Activated T-helper 1 cell treated with anti-CD3 and anti-CD28 coated beads, Interleukin-12 subunit alpha, Interleukin-12 subunit beta, Interleukin-2, Interleukin-4 antibody, amounts not matched to agents 30 ng/mL and 10 ng/mL and 1 ng/mL, durations not matched to agents 14 hours and 24 hours and 36 hours (primary cell): ENCODE data around the gene CDH4. TPM values are rescaled to one million over a fixed set of nuclear protein-coding genes. Genes with fewer than 3 reads are reported as not detected.
A peak's percentile ranks its signal among the peaks of the same experiment; 100 is the strongest.

Source experiments
- DNase-seq: peaks from one replicate; pipeline ENCODE4 v3.0.0; 2021; ENCODE audit warnings: low spot score
- H3K27ac Mint-ChIP-seq: one replicate; pipeline ENCODE4 v1.8.0; 2021; ENCODE audit warnings: mild to moderate bottlenecking, mixed read lengths
- H3K27me3 Mint-ChIP-seq: one replicate; pipeline ENCODE4 v1.8.0; 2022; ENCODE audit warnings: mild to moderate bottlenecking, moderate library complexity, mixed read lengths; ENCODE audit not compliant: insufficient read depth
- H3K36me3 Mint-ChIP-seq: one replicate; pipeline ENCODE4 v1.8.0; 2021; ENCODE audit warnings: low read depth, mixed read lengths
- H3K4me1 Mint-ChIP-seq: one replicate; pipeline ENCODE4 v1.8.0; 2021; ENCODE audit warnings: low read depth, mixed read lengths
- H3K4me3 Mint-ChIP-seq: one replicate; pipeline ENCODE4 v1.8.0; 2021; ENCODE audit warnings: mild to moderate bottlenecking, moderate library complexity, mixed read lengths
- H3K9me3 Mint-ChIP-seq: one replicate; pipeline ENCODE4 v1.8.0; 2021; ENCODE audit warnings: mixed read lengths
- intact Hi-C: fragments of 100-400 bp; cut with micrococcal nuclease; formaldehyde crosslinking; loops from one replicate; pipeline ENCODE4 v1.15.1; 2024
- total RNA-seq: library from RNA; stranded (reverse); gene quantifications from 2 replicates; pipeline ENCODE4 v1.2.3, GENCODE V29; 2022

The CDH4 gene
- not detected in 2 replicates for total RNA-seq

DNA sequence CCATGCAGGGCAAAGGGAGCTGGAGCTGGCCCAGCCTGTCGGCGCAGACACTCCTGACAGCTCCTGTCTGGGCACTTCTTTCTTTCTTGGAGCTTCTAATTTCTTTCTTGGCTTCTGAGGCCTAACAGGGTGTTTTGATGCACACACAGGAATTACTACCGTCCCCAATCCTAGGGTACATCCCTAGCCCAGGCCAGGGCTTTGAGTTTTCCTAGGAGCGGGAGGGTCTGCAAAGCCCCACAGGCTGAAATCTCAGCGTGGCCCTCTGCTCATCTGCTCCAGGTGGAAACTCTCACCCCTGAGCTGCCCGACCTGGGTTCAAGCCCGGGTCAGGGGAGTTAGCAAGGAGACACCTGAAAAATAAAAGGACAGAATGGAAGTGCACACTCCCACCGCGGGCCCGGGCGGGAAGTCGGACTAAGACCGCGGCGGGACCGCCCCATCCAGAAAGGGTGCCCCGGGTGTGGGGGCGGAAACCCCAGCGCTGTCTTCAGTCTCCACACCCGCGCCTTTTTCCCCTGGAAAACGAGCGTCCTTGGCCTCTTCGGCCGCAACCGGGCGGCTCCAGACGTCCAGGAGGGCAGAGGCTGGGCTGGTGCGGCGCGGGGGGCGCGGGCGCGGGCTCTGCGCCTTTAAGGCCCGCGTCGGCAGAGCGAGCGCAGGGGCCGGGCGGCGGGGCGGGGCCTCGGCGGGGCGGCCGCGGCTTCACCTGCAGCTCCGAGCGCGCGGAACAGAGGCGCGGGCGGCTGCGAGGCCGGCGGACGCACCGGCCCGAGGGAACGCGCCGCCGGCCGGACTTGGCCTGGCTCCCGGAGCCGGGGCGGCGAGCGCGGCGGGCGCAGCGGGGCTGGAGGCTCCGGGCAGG, at the start of gene CDH4:
Gene CDH4, plus strand, starts transcription at position 733 of the 865 bp plus-strand sequence.
- Mint-ChIP-seq H3K4me1 (no peaks in the 10 kb centered on the region), H3K27ac (no peak within 1 kb of the TSS), H3K36me3 (peaks cover 1% of the 10 kb centered on the region), H3K9me3 (no peaks in the 10 kb centered on the region), H3K27me3 (peaks cover 45% of the 10 kb centered on the region), H3K4me3 (peak within 1 kb of the TSS; percentile 51)
- DNase-seq = no peak
- intact Hi-C loops = no loop called here

- Mint-ChIP-seq H3K27me3 (no peaks in the 10 kb centered on the region), H3K4me3 (no peak overlapping the region), H3K4me1 (no peaks in the 10 kb centered on the region), H3K9me3 (no peaks in the 10 kb centered on the region), H3K36me3 (no peaks in the 10 kb centered on the region), H3K27ac (no peak overlapping the region)
- intact Hi-C loops = no loop called here
- DNase-seq = no peak
Measured at GRCh38 chr20:61203320-61203719, 48.7 kb upstream of the CDH4 start.

DNA sequence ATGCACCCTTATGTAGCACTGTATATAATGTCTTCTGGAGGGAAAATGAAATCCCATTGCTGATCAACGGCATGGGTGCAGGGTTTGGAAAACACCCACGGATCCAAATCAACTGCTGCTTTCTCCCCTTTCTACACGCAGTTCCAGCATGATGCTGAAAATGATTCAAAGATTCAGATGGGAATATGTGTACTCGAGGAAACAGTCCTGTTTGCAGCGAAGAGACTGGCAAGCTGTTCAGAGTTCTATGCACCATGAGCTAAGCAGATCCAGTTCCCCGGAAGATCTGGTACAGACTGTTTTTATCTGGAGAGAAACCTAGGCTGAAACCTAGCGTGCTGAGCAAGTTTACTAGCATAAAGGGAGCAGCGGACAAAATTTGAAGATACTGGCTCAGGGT, 47.9 kb upstream of the CDH4 start:
- DNase-seq = no peak
- H3K36me3 Mint-ChIP-seq = no peaks in the 10 kb centered on the region

GRCh38 chr20:61205769-61206168, 46.3 kb upstream of the CDH4 start:
- Mint-ChIP-seq H3K27me3 (no peaks in the 10 kb centered on the region), H3K36me3 (no peaks in the 10 kb centered on the region), H3K9me3 (no peaks in the 10 kb centered on the region), H3K4me3 (no peak overlapping the region), H3K27ac (no peak overlapping the region), H3K4me1 (no peaks in the 10 kb centered on the region)
- no peak for DNase-seq
- intact Hi-C loops = no loop called here

More for the DNA sequence above, 47.9 kb upstream of the CDH4 start:
- Mint-ChIP-seq H3K9me3 (no peaks in the 10 kb centered on the region), H3K27me3 (no peaks in the 10 kb centered on the region), H3K27ac (no peak overlapping the region), H3K4me1 (no peaks in the 10 kb centered on the region), H3K4me3 (no peak overlapping the region)
- intact Hi-C loops = no loop called here

DNA sequence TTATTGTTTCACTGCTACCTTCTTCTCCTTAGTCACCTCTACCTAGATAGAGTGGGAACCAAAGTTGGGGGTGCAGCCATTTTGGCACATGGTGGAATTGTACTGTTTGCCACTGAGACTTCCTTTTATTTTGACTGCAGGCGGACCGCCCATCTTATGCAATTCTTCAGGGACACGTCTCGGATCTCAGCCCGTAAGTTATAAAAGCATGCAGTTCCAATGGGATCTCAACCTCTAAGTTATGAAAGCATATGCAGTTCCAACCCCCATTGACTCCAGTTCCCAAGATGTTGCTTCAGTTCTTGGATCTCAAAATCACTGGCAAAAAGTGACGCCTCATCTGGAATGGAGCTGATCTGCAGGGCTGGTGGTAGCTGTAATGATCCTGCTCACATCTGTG, 41.2 kb upstream of the CDH4 start:
- intact Hi-C loops = no loop called here
- H3K4me3 Mint-ChIP-seq = no peak overlapping the region
- H3K36me3 Mint-ChIP-seq = no peaks in the 10 kb centered on the region
- no peaks in the 10 kb centered on the region for H3K4me1 Mint-ChIP-seq
- no peak for DNase-seq
- no peak overlapping the region for H3K27ac Mint-ChIP-seq
- no peaks in the 10 kb centered on the region for H3K9me3 Mint-ChIP-seq
- H3K27me3 Mint-ChIP-seq = no peaks in the 10 kb centered on the region

DNA sequence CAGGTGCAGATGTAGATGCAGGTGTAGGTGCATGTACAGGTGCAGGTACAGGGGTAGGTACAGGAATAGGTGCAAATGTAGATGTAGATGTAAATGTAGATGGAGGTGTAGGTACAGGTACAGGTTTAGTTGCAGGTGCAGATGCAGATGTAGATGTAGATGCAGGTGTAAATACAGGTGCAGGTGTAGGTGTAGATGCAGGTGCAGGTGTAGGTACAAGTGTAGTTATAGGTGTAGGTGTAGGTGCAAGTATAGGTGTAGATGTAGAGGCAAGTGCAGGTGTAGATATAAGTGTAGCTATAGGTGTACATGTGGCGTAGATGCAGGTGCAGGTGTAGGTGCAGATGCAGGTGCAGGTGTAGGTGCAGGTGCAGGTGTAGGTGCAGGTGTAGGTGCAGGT, 34.2 kb upstream of the CDH4 start:
- DNase-seq = no peak
- no peaks in the 10 kb centered on the region for H3K27me3 Mint-ChIP-seq
- peaks cover 15% of the 10 kb centered on the region for H3K9me3 Mint-ChIP-seq
- H3K27ac Mint-ChIP-seq = no peak overlapping the region
- H3K4me3 Mint-ChIP-seq = no peak overlapping the region
- H3K4me1 Mint-ChIP-seq = no peaks in the 10 kb centered on the region
- no peaks in the 10 kb centered on the region for H3K36me3 Mint-ChIP-seq
- intact Hi-C loops = no loop called here

DNA sequence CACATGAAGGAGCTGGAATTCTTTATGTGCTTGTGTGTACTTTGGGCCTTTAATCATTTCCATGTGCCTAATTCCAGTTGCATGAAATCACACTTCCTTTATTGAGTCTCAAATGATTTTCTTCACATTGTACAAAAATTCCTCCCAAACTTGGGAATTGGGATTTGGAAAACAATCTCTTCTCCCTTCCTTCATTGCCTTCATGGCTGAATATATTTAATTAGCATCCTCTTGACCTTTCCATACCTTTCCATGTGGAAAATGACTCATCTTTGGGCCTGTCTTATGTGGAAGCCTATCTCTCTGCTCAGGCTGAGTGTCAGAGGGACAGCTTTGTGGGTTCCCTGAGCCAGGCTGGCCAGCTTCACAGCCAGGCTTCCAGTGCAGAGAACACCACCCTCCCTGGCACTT, 33.0 kb upstream of the CDH4 start:
- H3K27ac Mint-ChIP-seq = no peak overlapping the region
- H3K27me3 Mint-ChIP-seq = no peaks in the 10 kb centered on the region
- peaks cover 15% of the 10 kb centered on the region for H3K9me3 Mint-ChIP-seq
- H3K36me3 Mint-ChIP-seq = no peaks in the 10 kb centered on the region
- no peak overlapping the region for H3K4me3 Mint-ChIP-seq
- DNase-seq = no peak
- intact Hi-C loops = no loop called here
- no peaks in the 10 kb centered on the region for H3K4me1 Mint-ChIP-seq

GRCh38 chr20:61220131-61220530, 31.9 kb upstream of the CDH4 start:
- DNase-seq = no peak
- no peaks in the 10 kb centered on the region for H3K36me3 Mint-ChIP-seq
- no peaks in the 10 kb centered on the region for H3K4me1 Mint-ChIP-seq
- no peaks in the 10 kb centered on the region for H3K27me3 Mint-ChIP-seq
- no peak overlapping the region for H3K27ac Mint-ChIP-seq
- intact Hi-C loops = no loop called here
- H3K9me3 Mint-ChIP-seq = peaks cover 15% of the 10 kb centered on the region
- no peak overlapping the region for H3K4me3 Mint-ChIP-seq

DNA sequence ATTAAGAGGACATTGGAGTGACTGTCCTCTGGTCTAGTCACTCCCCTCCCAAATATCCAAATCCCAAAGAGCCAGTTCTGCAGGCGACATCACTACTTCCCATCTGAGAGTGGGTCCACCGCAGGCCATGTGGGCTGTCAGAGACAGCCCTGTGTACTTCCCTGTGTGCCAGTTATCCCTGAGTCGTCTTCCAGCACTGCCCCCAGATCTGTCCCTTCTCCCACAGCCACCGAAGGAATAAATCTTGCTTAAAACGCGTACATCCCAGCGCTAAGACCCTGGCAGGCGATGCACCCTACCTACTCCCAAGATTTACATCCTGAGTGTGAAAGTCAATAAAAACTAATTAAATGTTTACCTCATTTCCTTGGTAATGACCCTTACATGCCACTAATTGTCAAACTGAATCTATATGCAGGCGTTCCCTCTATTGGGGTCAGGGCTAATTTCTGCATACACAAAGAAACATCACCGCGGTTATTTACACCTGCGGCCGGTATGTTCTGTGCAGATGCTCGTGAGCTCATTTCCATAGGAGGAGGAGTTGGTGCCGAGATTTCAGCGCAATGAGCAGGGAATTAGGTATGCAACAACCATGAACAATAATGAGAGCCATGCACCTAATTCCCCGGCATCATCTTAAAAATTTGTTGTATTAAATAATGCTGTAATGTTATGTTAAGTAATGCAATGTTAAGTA, 31.3 kb upstream of the CDH4 start:
- Mint-ChIP-seq H3K27me3 (no peaks in the 10 kb centered on the region), H3K36me3 (no peaks in the 10 kb centered on the region), H3K27ac (no peak overlapping the region), H3K9me3 (peaks cover 15% of the 10 kb centered on the region), H3K4me1 (no peaks in the 10 kb centered on the region), H3K4me3 (no peak overlapping the region)
- DNase-seq = no peak
- intact Hi-C loops = no loop called here

- Mint-ChIP-seq H3K4me3 (no peak overlapping the region), H3K36me3 (no peaks in the 10 kb centered on the region), H3K4me1 (no peaks in the 10 kb centered on the region), H3K27me3 (no peaks in the 10 kb centered on the region), H3K9me3 (peaks cover 10% of the 10 kb centered on the region), H3K27ac (no peak overlapping the region)
- intact Hi-C loops = no loop called here
- no peak for DNase-seq
Measured at GRCh38 chr20:61222699-61223098, 29.4 kb upstream of the CDH4 start.

GRCh38 chr20:61223121-61223520, 28.9 kb upstream of the CDH4 start:
- Mint-ChIP-seq H3K27ac (no peak overlapping the region), H3K9me3 (peaks cover 6% of the 10 kb centered on the region), H3K36me3 (no peaks in the 10 kb centered on the region), H3K4me3 (no peak overlapping the region), H3K4me1 (no peaks in the 10 kb centered on the region), H3K27me3 (no peaks in the 10 kb centered on the region)
- intact Hi-C loops = no loop called here
- DNase-seq = no peak

GRCh38 chr20:61230166-61230565, 21.9 kb upstream of the CDH4 start:
- Mint-ChIP-seq H3K27me3 (no peaks in the 10 kb centered on the region), H3K36me3 (no peaks in the 10 kb centered on the region), H3K27ac (no peak overlapping the region), H3K4me1 (peaks cover 4% of the 10 kb centered on the region), H3K9me3 (no peaks in the 10 kb centered on the region), H3K4me3 (no peak overlapping the region)
- intact Hi-C loops = no loop called here
- no peak for DNase-seq

DNA sequence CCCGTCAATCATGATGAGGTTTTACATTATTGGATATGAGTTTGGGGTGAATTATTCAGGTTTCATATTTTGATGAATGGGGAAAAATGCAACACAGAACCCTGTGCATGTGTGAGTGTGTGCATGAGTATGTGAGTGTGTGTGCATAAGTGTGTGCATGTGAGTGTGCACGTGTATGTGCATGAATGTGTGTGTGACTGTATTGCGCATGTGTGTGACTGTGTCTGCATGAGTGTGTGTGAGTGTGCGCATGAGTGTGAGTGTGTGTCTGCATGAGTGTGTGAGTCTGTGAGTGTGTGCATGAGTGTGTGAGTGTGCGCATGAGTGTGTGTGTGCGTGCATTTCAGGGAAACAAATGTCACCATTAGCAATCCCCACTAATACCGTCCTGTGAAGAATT, 18.5 kb upstream of the CDH4 start:
- H3K27me3 Mint-ChIP-seq = no peaks in the 10 kb centered on the region
- H3K4me1 Mint-ChIP-seq = peaks cover 4% of the 10 kb centered on the region
- intact Hi-C loops = no loop called here
- no peaks in the 10 kb centered on the region for H3K9me3 Mint-ChIP-seq
- H3K27ac Mint-ChIP-seq = no peak overlapping the region
- no peak overlapping the region for H3K4me3 Mint-ChIP-seq
- no peaks in the 10 kb centered on the region for H3K36me3 Mint-ChIP-seq
- no peak for DNase-seq
